GM12875 (cell line): ENCODE data around the gene CKLF.

Source experiments
- H3K4me3 ChIP-seq: one replicate; pipeline ENCODE4 v1.5.1; 2011; ENCODE audit warnings: low read depth, low read length, control low read depth
- CTCF ChIP-seq: IDR thresholded peaks from 2 replicates; pipeline ENCODE4 v1.5.1; 2011; ENCODE audit warnings: low read depth, mild to moderate bottlenecking, control low read depth, inconsistent platforms, low read length, moderate library complexity, borderline replicate concordance; ENCODE audit not compliant: insufficient read depth

CKLF gene

GRCh38 chr16:66568355-66568754 is 16.0 kb downstream of the CKLF start:
- TF ChIP-seq CTCF: no peak
- H3K4me3 ChIP-seq: no peak overlapping the region

- no peak for TF ChIP-seq CTCF
- no peak overlapping the region for H3K4me3 ChIP-seq
Observed at GRCh38 chr16:66569131-66569530, 16.8 kb downstream of the CKLF start.

GRCh38 chr16:66569827-66570405 is 17.5 kb downstream of the CKLF start:
- TF ChIP-seq CTCF: no peak
- H3K4me3 ChIP-seq: no peak overlapping the region

GRCh38 chr16:66572356-66572755 is 20.0 kb downstream of the CKLF start:
- no peak overlapping the region for H3K4me3 ChIP-seq
- no peak for TF ChIP-seq CTCF

- no peak overlapping the region for H3K4me3 ChIP-seq
- TF ChIP-seq CTCF: no peak
Observed at GRCh38 chr16:66574081-66574480, 21.7 kb downstream of the CKLF start.

- no peak overlapping the region for H3K4me3 ChIP-seq
- TF ChIP-seq CTCF: no peak
Observed at GRCh38 chr16:66574531-66574930, 22.2 kb downstream of the CKLF start.

- no peak for TF ChIP-seq CTCF
- no peak overlapping the region for H3K4me3 ChIP-seq
Observed at GRCh38 chr16:66575060-66575459, 22.7 kb downstream of the CKLF start.
